HL-60 (cell line): ENCODE data around the gene FBXO24.

Experiments used
- DNase-seq, 2 experiments: peaks; one replicate each; pipeline ENCODE4 v3.0.0-alpha.2; 2010 to 2020; ENCODE audit warnings: low read depth in 1 of 2, low spot score in 1 of 2
- H3K27ac ChIP-seq: fragments of 250-450 bp; sonication (Bioruptor Pico); replicated peaks from 2 replicates; pipeline ENCODE4 v1.5.1; 2020; ENCODE audit warnings: mild to moderate bottlenecking, moderate library complexity
- H3K27me3 ChIP-seq: fragments of 250-450 bp; sonication (Bioruptor Pico); 2 replicates; pipeline ENCODE4 v1.5.1; 2021; ENCODE audit warnings: mild to moderate bottlenecking, moderate library complexity; ENCODE audit not compliant: insufficient read depth, poor library complexity, severe bottlenecking
- H3K4me3 ChIP-seq: replicated peaks from 2 replicates; pipeline ENCODE4 v1.5.1; 2011; ENCODE audit warnings: mild to moderate bottlenecking, control low read depth, low read length; ENCODE audit not compliant: insufficient read depth
- CTCF ChIP-seq: IDR thresholded peaks from one replicate; pipeline ENCODE4 v1.5.1; 2011; ENCODE audit warnings: low read length, control low read depth, inconsistent platforms; ENCODE audit not compliant: insufficient read depth
- GABPA ChIP-seq: IDR thresholded peaks from 2 replicates; pipeline ENCODE4 v1.6.1; 2012; ENCODE audit warnings: low read depth
- POLR2AphosphoS5 ChIP-seq: IDR thresholded peaks from 2 replicates; pipeline ENCODE4 v1.6.1; 2012; ENCODE audit warnings: low read depth
- REST ChIP-seq: IDR thresholded peaks from 2 replicates; pipeline ENCODE4 v1.6.1; 2012; ENCODE audit warnings: low read depth; ENCODE audit not compliant: insufficient replicate concordance
- SPI1 ChIP-seq: IDR thresholded peaks from 2 replicates; pipeline ENCODE4 v1.6.1; 2012; ENCODE audit warnings: low read depth, mild to moderate bottlenecking, borderline replicate concordance

The FBXO24 gene

GRCh38 chr7:100640517-100641440 is 54.7 kb downstream of the FBXO24 start:
- Histone ChIP-seq H3K4me3 (no peak overlapping the region), H3K27ac (no peak overlapping the region), H3K27me3 (no peaks in the 10 kb centered on the region)
- no peak for DNase-seq
- TF ChIP-seq CTCF (no peak), REST (no peak), GABPA (no peak), SPI1 (no peak), POLR2AphosphoS5 (no peak)

GRCh38 chr7:100641463-100641859 is 55.3 kb downstream of the FBXO24 start, which contains the start of gene TFR2:
TSS of gene TFR2 (minus strand) at chr7:100641552. CDS start at chr7:100641509, 43 bp downstream.
- Histone ChIP-seq H3K27ac (no peak within 1 kb of the TSS), H3K27me3 (no peaks in the 10 kb centered on the region), H3K4me3 (no peak within 1 kb of the TSS)
- no peak for DNase-seq
- TF ChIP-seq REST = no peak
- TF ChIP-seq CTCF = no peak
- no peak for TF ChIP-seq POLR2AphosphoS5
- TF ChIP-seq GABPA = no peak
- no peak for TF ChIP-seq SPI1

- no peak overlapping the region for H3K27ac ChIP-seq
- H3K4me3 ChIP-seq = no peak overlapping the region
- TF ChIP-seq CTCF (no peak), GABPA (no peak), SPI1 (no peak), REST (no peak), POLR2AphosphoS5 (no peak)
- DNase-seq = no peak
- no peaks in the 10 kb centered on the region for H3K27me3 ChIP-seq
These were observed 55.9 kb downstream of the FBXO24 start for GRCh38 chr7:100641860-100642533.
